H1 (cell line): Measurements from ENCODE around the gene PWP1.
"Not testable (repeated sequence)": the region's sequence is repeated elsewhere in the genome, so short reads cannot be mapped to it uniquely, and the experiment has no call there.

Experiments
- EZH2 ChIP-seq: fragments of 200-600 bp; sonication (generic); IDR thresholded peaks from 2 replicates; pipeline ENCODE4 v1.7.1; 2012; ENCODE audit warnings: low read depth, mild to moderate bottlenecking, moderate library complexity, low read length, inconsistent platforms; ENCODE audit not compliant: severe bottlenecking
- SP2 ChIP-seq: IDR thresholded peaks from 2 replicates; pipeline ENCODE4 v1.6.1; 2012; ENCODE audit warnings: mild to moderate bottlenecking, low read length, inconsistent platforms

DNA sequence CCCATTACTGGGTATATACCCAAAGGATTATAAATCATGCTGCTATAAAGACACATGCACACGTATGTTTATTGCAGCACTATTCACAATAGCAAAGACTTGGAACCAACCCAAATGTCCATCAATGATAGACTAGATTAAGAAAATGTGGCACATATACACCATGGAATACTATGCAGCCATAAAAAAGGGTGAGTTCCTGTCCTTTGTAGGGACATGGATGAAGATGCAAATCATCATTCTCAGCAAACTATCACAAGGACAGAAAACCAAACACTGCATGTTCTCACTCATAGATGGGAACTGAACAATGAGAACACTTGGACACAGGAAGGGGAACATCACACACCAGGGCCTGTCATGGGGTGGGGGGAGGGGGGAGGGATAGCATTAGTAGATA is 42.1 kb downstream of the PWP1 start:
- TF ChIP-seq SP2, EZH2: not testable (repeated sequence)
